ENCODE measurements around the gene ZNF385B.
"Not testable (repeated sequence)": the region's sequence is repeated elsewhere in the genome, so short reads cannot be mapped to it uniquely, and the experiment has no call there.

Gene ZNF385B

GRCh38 chr2:179671043-179671981 lies 190.1 kb downstream of the ZNF385B start:
- no peak for DNase-seq

- DNase-seq = no peak
Observed at GRCh38 chr2:179669196-179669595, 192.2 kb downstream of the ZNF385B start.

GRCh38 chr2:179664972-179665812 lies 196.2 kb downstream of the ZNF385B start:
- DNase-seq = no peak

DNA sequence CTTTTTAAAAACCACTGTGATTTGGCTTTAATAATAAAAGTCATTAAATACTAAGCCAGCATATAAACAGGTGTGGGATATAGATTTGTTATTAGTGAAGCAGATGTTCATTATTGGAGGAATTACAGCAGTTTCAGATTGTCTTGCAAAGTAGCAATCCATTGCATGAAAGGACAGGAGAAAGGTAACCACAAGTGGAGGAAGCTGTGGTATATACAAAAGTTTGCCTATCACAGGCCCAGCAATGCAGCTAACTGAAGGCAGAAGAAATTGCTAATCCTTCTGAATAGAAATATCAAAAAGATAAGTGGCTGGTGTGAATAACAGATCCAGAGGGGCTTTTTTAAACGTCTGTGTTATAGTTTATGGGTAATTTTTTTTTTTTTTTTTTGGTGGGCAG lies 199.4 kb downstream of the ZNF385B start:
- no peak for DNase-seq

DNA sequence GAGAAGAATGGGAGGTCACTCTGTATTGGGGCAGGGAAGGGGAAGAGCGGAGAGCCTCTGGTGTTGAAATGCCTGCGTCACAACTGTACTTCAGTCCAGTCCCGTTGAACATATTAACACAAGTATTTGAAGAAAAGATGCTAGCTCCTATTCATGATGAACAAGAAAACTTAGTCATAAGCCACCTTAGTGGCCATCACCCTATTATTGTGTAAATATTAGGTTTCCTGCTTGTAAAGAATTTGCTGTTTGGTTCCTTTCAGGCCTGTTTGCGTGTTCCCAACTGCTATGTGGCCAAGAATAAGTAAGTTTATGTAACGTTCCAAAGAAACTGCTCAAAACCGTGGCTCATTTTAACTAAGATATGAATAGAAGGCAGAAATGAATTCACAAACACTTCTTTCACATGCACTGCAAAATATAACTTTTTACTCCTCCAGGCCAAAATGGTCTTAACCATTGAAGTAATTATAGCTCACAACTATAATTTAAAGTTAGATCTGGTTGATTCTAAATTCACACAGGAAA lies 204.3 kb downstream of the ZNF385B start:
- no peak for DNase-seq

- DNase-seq = no peak
Observed at GRCh38 chr2:179655627-179656026, 205.8 kb downstream of the ZNF385B start.

GRCh38 chr2:179654806-179655205 lies 206.6 kb downstream of the ZNF385B start:
- DNase-seq = no peak

GRCh38 chr2:179652296-179652695 lies 209.1 kb downstream of the ZNF385B start:
- DNase-seq = no peak

GRCh38 chr2:179650420-179650819 lies 211.0 kb downstream of the ZNF385B start:
- no peak for DNase-seq

GRCh38 chr2:179646862-179647587 lies 214.4 kb downstream of the ZNF385B start:
- DNase-seq = no peak

DNA sequence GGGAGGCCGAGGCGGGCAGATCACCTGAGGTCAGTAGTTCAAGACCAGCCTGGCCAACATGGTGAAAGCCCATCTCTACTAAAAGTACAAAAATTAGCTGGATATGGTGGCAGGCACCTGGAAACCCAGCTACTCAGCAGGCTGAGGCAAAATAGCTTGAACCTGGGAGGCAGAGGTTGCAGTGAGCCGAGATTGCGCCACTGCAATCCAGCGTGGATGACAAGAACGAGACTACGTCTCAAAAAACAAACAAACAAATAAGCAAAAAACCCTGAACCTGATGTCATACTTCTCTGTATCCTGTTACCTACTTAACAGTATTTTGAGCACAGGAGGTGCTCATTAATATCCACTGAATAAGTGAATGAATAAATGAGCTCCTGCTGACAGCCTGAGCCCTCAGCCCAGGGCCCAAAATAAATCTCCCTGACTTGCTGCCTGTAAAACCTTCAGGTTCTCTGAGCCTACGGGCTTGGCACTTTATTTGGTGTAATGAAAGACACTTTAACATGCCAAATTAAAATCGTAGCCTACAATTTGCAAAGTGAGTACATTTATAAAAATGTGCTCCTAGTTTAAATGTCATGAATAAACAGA lies 215.1 kb downstream of the ZNF385B start:
- DNase-seq = no peak

DNA sequence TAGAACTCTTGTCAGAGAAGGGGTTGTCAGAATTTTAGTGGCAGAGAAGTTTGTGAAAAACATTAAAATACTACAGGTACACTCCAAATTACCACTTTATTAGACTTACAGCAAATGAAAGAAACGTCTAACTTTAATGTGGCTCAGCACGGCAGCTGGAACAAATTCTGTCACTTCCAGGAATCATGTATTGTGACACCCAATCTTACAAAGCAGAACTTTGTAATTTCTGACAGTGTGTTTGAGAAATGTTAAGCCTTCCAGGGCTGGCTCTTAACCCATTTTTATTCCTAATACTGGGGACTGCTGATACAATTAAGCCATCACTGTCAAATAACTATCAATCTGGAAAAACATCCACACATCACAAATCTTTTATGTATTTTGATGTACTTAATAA lies 216.4 kb downstream of the ZNF385B start:
- DNase-seq = no peak

GRCh38 chr2:179642462-179642861 lies 218.9 kb downstream of the ZNF385B start:
- no peak for DNase-seq

- DNase-seq = no peak
Observed at GRCh38 chr2:179636995-179637394, 224.4 kb downstream of the ZNF385B start.

DNA sequence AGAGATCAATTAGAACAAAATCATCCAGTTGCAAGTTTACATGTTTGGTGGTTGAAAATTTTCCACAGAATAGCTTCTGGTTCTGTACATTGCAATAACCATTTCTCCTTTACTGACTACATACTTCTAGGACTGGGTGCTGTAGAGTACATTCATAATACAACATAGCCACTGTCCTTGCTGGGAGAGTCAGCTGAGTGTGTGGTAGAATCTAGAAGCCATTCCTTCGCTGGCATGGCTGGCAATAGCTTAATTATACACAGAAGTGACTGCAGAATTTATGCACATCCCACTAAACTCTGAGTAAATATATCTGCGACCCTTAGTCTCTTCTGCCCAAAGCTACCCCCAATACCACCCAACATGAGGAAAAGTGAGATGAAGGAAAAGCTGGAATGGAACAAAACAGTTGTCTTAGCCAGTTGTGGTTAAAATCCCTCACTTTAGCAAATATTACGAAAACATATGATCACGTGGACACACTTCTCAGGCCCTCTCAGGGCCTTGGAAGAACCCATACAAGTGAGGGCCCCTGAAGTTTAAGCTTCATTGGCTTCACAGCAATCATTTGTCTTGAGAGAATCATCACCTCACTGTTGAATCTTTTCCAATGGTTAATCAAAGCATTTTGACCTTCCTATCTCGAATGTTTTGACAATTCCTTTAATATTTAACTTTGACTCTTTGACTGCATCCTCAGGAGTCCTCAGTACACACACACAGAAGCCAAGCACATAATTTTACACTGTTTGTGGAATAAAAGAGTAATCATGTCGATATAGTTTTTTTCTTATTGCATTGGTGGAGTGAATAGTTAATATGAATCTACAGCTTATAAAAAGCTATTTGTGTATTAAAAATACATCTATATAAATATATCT lies 225.1 kb downstream of the ZNF385B start:
- no peak for DNase-seq

DNA sequence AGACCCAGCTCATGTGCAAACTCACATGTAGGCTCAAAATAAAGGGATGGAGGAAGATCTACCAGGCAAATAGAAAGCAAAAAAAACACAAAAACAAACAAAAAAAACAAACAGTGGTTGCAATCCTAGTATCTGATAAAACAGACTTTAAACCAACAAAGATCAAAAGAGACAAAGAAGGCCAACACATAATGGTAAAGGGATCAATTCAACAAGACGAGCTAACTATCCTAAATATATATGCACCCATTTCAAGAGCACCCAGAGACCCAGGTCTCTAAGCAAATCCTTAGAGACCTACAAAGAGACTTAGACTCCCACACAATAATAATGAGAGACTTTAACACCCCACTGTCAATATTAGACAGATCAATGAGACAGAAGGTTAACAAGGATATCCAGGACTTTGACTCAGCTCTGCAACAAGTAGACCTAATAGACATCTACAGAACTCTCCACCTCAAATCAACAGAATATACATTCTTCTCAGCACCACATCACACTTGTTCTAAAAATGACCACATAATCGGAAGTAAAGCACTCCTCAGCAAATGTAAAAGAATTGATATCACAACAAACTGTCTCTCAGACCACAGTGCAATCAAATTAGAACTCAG lies 229.5 kb downstream of the ZNF385B start:
- DNase-seq = not testable (repeated sequence)

- DNase-seq = not testable (repeated sequence)
Observed at GRCh38 chr2:179629776-179630175, 231.6 kb downstream of the ZNF385B start.

GRCh38 chr2:179626261-179626660 lies 235.2 kb downstream of the ZNF385B start:
- no peak for DNase-seq

- DNase-seq = no peak
Observed at GRCh38 chr2:179622635-179623300, 238.6 kb downstream of the ZNF385B start.

GRCh38 chr2:179622112-179622511 lies 239.3 kb downstream of the ZNF385B start:
- DNase-seq = no peak
